ENCODE data around the gene SH3RF3.

The SH3RF3 gene

GRCh38 chr2:109141006-109141600, 12.1 kb downstream of the SH3RF3 start:
- no peak for DNase-seq

- DNase-seq = no peak
These were observed 12.8 kb downstream of the SH3RF3 start for GRCh38 chr2:109141727-109142283.

- no peak for DNase-seq
These were observed 13.6 kb downstream of the SH3RF3 start for GRCh38 chr2:109142416-109143210.

GRCh38 chr2:109143214-109144187, 14.5 kb downstream of the SH3RF3 start:
- DNase-seq = no peak

GRCh38 chr2:109144271-109144670, 15.3 kb downstream of the SH3RF3 start:
- no peak for DNase-seq

- DNase-seq = no peak
These were observed 15.7 kb downstream of the SH3RF3 start for GRCh38 chr2:109144721-109145120.

GRCh38 chr2:109145286-109145685, 16.3 kb downstream of the SH3RF3 start:
- no peak for DNase-seq

- no peak for DNase-seq
These were observed 18.4 kb downstream of the SH3RF3 start for GRCh38 chr2:109147405-109147804.

- DNase-seq = no peak
These were observed 19.2 kb downstream of the SH3RF3 start for GRCh38 chr2:109148117-109148746.

GRCh38 chr2:109148991-109149645, 20.1 kb downstream of the SH3RF3 start:
- DNase-seq = no peak

GRCh38 chr2:109150559-109150958, 21.6 kb downstream of the SH3RF3 start:
- DNase-seq = no peak

- no peak for DNase-seq
These were observed 22.5 kb downstream of the SH3RF3 start for GRCh38 chr2:109151519-109151918.

GRCh38 chr2:109153005-109153784, 24.2 kb downstream of the SH3RF3 start:
- no peak for DNase-seq

- no peak for DNase-seq
These were observed 24.8 kb downstream of the SH3RF3 start for GRCh38 chr2:109153807-109154206.

- no peak for DNase-seq
These were observed 25.2 kb downstream of the SH3RF3 start for GRCh38 chr2:109154226-109154625.

- no peak for DNase-seq
These were observed 26.8 kb downstream of the SH3RF3 start for GRCh38 chr2:109155553-109156451.

- DNase-seq = no peak
These were observed 28.6 kb downstream of the SH3RF3 start for GRCh38 chr2:109157563-109158105.

- no peak for DNase-seq
These were observed 29.2 kb downstream of the SH3RF3 start for GRCh38 chr2:109158237-109158636.

GRCh38 chr2:109159096-109159495, 30.1 kb downstream of the SH3RF3 start:
- no peak for DNase-seq

All from NCI-H2081 treated with DMSO at 0.1 percent for 48 hours (cell line).